Measurements from ENCODE around the gene PLCD3. TPM values are rescaled to one million over a fixed set of nuclear protein-coding genes. Genes with fewer than 3 reads are reported as not detected.
A peak's percentile ranks its signal among the peaks of the same experiment; 100 is the strongest.

PLCD3 gene
- total and polyA plus RNA-seq, 2 of the 13 experiments (the other 11 are each of a cell fraction or from before 2014, with no cell fraction given): 11.3 to 39.1 TPM

- TF ChIP-seq YEATS2 (CRISPR knock-in tag; IDR thresholded peaks at IDR 0.05; ENCODE audit: borderline replicate concordance) (no peak), RBAK (CRISPR knock-in tag; IDR thresholded peaks at IDR 0.05) (no peak), MYC (CRISPR knock-in tag; IDR thresholded peaks at IDR 0.05; ENCODE audit: borderline replicate concordance) (no peak), MZF1 (CRISPR knock-in tag; IDR thresholded peaks at IDR 0.05; ENCODE audit: borderline replicate concordance) (no peak), AGO2 (optimal IDR thresholded peaks at IDR 0.05; ENCODE audit: low read depth, low read length) (peak; percentile 78), ZNF678 (CRISPR knock-in tag; IDR thresholded peaks at IDR 0.05) (no peak), GPBP1L1 (CRISPR knock-in tag; IDR thresholded peaks at IDR 0.05) (no peak), ZNF564 (CRISPR knock-in tag; IDR thresholded peaks at IDR 0.05) (no peak), MTF1 (CRISPR knock-in tag; IDR thresholded peaks at IDR 0.05) (no peak), ZNF746 (CRISPR knock-in tag; IDR thresholded peaks at IDR 0.05) (no peak), IRF2 (CRISPR knock-in tag; IDR thresholded peaks at IDR 0.05) (no peak), ZNF138 (CRISPR knock-in tag; IDR thresholded peaks at IDR 0.05; ENCODE audit: low read depth) (no peak), FLYWCH1 (CRISPR knock-in tag; IDR thresholded peaks at IDR 0.05) (no peak), ZFP36L2 (CRISPR knock-in tag; IDR thresholded peaks at IDR 0.05) (no peak), DPF2 (CRISPR knock-in tag; IDR thresholded peaks at IDR 0.05; ENCODE audit: borderline replicate concordance, low read depth) (no peak)
- TF ChIP-seq, protein P1, sequence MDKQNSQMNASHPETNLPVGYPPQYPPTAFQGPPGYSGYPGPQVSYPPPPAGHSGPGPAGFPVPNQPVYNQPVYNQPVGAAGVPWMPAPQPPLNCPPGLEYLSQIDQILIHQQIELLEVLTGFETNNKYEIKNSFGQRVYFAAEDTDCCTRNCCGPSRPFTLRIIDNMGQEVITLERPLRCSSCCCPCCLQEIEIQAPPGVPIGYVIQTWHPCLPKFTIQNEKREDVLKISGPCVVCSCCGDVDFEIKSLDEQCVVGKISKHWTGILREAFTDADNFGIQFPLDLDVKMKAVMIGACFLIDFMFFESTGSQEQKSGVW (CRISPR knock-in tag; IDR thresholded peaks at IDR 0.05; ENCODE audit: borderline replicate concordance): no peak
- TF ChIP-seq, protein P2, sequence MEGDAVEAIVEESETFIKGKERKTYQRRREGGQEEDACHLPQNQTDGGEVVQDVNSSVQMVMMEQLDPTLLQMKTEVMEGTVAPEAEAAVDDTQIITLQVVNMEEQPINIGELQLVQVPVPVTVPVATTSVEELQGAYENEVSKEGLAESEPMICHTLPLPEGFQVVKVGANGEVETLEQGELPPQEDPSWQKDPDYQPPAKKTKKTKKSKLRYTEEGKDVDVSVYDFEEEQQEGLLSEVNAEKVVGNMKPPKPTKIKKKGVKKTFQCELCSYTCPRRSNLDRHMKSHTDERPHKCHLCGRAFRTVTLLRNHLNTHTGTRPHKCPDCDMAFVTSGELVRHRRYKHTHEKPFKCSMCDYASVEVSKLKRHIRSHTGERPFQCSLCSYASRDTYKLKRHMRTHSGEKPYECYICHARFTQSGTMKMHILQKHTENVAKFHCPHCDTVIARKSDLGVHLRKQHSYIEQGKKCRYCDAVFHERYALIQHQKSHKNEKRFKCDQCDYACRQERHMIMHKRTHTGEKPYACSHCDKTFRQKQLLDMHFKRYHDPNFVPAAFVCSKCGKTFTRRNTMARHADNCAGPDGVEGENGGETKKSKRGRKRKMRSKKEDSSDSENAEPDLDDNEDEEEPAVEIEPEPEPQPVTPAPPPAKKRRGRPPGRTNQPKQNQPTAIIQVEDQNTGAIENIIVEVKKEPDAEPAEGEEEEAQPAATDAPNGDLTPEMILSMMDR (CRISPR knock-in tag; IDR thresholded peaks at IDR 0.05): peak; percentile 24; the same call in 1 of the 2 replicates
- H3K9ac ChIP-seq (ENCODE audit: insufficient read depth, low read depth, low read length): no peak overlapping the region
- H3K4me1 ChIP-seq (ENCODE audit: insufficient read depth, low read length): peaks cover 30% of the 10 kb centered on the region
- no TSS peak for BruUV-seq (replicated peaks)
- 96% methylated on average over 17 of the region's 17 CpGs for WGBS (ENCODE audit: low lambda C conversion rate)
- no peaks in the 10 kb centered on the region for H3K27me3 ChIP-seq (ENCODE audit: control insufficient read depth in 1 of 2, insufficient read depth in 2 of 2, low read length in 2 of 2)
- ATAC-seq (no peak), DNase-seq (ENCODE audit: low spot score) (no peak), FAIRE-seq (no peak)
- POLR2A ChIA-PET: interaction anchor here (1.6 kb wide), 1 partner anchor 44 kb away, joined by 4 read pairs; the partner anchor contains the start of gene NMT1
- no peak overlapping the region for H3K4me2 ChIP-seq (ENCODE audit: low read depth, low read length)
- H3K9me3 ChIP-seq (ENCODE audit: low read length): no peaks in the 10 kb centered on the region
- no peak overlapping the region for H2AFZ ChIP-seq (ENCODE audit: low read length)
- no peaks in the 10 kb centered on the region for H4K20me1 ChIP-seq (ENCODE audit: insufficient read depth, low read length)
- in situ Hi-C loops (cut with HindIII; ENCODE audit: extremely low pct_ligation_motif_present, low pct_unique_long_range_greater_than_20kb) (loop anchor here (10.0 kb wide), 1 partner anchor 180 kb away; no protein-coding TSS in a partner anchor), intact Hi-C loops (cut with micrococcal nuclease; ENCODE audit: unreplicated experiment) (no loop called here)
- H3K27ac ChIP-seq (ENCODE audit: extremely low read length, insufficient read depth, low read length): no peak overlapping the region
- no peaks in the 10 kb centered on the region for H3K79me2 ChIP-seq (ENCODE audit: insufficient read depth, low read length)
- H3K36me3 ChIP-seq (replicated peaks in 1 of 2; ENCODE audit: control insufficient read depth in 1 of 2, insufficient read depth in 2 of 2, low read length in 2 of 2): peaks cover 41 to 61% of the 10 kb centered on the region in 2 experiments
- H3K4me3 ChIP-seq (replicated peaks in 1 of 3; ENCODE audit: insufficient read depth in 1 of 3, low read depth in 2 of 3, low read length in 3 of 3): no peak overlapping the region
- CTCF ChIA-PET (ENCODE audit: low intra/inter-chr PET ratio, low total read pairs): interaction anchor here (1.0 kb wide), 1 partner anchor 28 kb away, joined by 3 read pairs; the partner anchor contains the start of gene PLCD3
Observed at GRCh38 chr17:45104907-45105624, 27.2 kb downstream of the PLCD3 start.
